SU-DHL-6 (cell line): ENCODE data around the gene GPR63.

Experiments
- H2AFZ ChIP-seq: fragments of 200-600 bp; sonication (generic); 2 replicates; pipeline ENCODE4 v1.6.1; 2014; ENCODE audit warnings: low read depth, mild to moderate bottlenecking, moderate library complexity, mixed read lengths, antibody characterized with exemption, low read length; ENCODE audit not compliant: severe bottlenecking
- H3F3A ChIP-seq: fragments of 200-600 bp; shearing (Covaris generic); 2 replicates; pipeline ENCODE4 v1.6.0; 2016; ENCODE audit warnings: antibody characterized with exemption, mild to moderate bottlenecking; ENCODE audit not compliant: insufficient read depth
- H3K27ac ChIP-seq: fragments of 200-600 bp; sonication (generic); 2 replicates; pipeline ENCODE4 v1.5.1; 2016; ENCODE audit warnings: low read depth, mild to moderate bottlenecking, low read length, moderate library complexity, mixed read lengths
- H3K27me3 ChIP-seq: fragments of 200-600 bp; sonication (generic), shearing (Covaris generic); 2 replicates; pipeline ENCODE4 v1.6.0; 2014; ENCODE audit warnings: mild to moderate bottlenecking, low read length
- H3K36me3 ChIP-seq: fragments of 200-600 bp; sonication (generic); 2 replicates; pipeline ENCODE4 v1.6.1; 2014; ENCODE audit warnings: mild to moderate bottlenecking, low read length, mixed read lengths
- H3K4me2 ChIP-seq: fragments of 300-600, 200-600 bp; shearing (Covaris generic), sonication (generic); 2 replicates; pipeline ENCODE4 v1.6.0; 2014; ENCODE audit warnings: low read length, low read depth, mild to moderate bottlenecking; ENCODE audit not compliant: poor library complexity, severe bottlenecking
- H3K4me3 ChIP-seq: fragments of 200-600 bp; sonication (generic); 2 replicates; pipeline ENCODE4 v1.5.1; 2014; ENCODE audit warnings: antibody characterized with exemption, low read length, mild to moderate bottlenecking, mixed read lengths; ENCODE audit not compliant: insufficient read depth, poor library complexity, severe bottlenecking
- H3K79me2 ChIP-seq: fragments of 200-600 bp; sonication (generic); 2 replicates; pipeline ENCODE4 v1.6.1; 2014; ENCODE audit warnings: mild to moderate bottlenecking, low read length, moderate library complexity; ENCODE audit not compliant: insufficient read depth
- H3K9ac ChIP-seq: fragments of 200-600 bp; sonication (generic); 2 replicates; pipeline ENCODE4 v1.7.0; 2014; ENCODE audit warnings: mild to moderate bottlenecking, low read length
- H3K9me2 ChIP-seq: fragments of 200-600 bp; sonication (generic); replicated peaks from 2 replicates; pipeline ENCODE4 v1.6.1; 2014; ENCODE audit warnings: low read length; ENCODE audit not compliant: insufficient read depth
- H3K9me3 ChIP-seq: fragments of 200-600 bp; sonication (generic); 2 replicates; pipeline ENCODE4 v1.6.1; 2014; ENCODE audit warnings: low read length, mixed read lengths; ENCODE audit not compliant: insufficient read depth
- H4K20me1 ChIP-seq: fragments of 200-600 bp; sonication (generic); 2 replicates; pipeline ENCODE4 v1.6.1; 2014; ENCODE audit warnings: low read depth, mild to moderate bottlenecking, antibody characterized with exemption, low read length, moderate library complexity, mixed read lengths
- EZH2phosphoT487 ChIP-seq: fragments of 200-600 bp; sonication (generic), shearing (Covaris generic); conservative IDR thresholded peaks from 2 replicates; pipeline ENCODE4 v1.6.1; 2018; ENCODE audit warnings: mild to moderate bottlenecking, antibody characterized with exemption, low read length, moderate library complexity, mixed read lengths
- TF ChIP-seq, protein P1 (sequence below): fragments of 200-600 bp; sonication (generic); IDR thresholded peaks from one replicate; pipeline ENCODE4 v1.5.1; 2017; ENCODE audit warnings: antibody characterized with exemption, mild to moderate bottlenecking, low read length, moderate library complexity; ENCODE audit not compliant: insufficient read depth, poor library complexity, severe bottlenecking

Gene GPR63

DNA sequence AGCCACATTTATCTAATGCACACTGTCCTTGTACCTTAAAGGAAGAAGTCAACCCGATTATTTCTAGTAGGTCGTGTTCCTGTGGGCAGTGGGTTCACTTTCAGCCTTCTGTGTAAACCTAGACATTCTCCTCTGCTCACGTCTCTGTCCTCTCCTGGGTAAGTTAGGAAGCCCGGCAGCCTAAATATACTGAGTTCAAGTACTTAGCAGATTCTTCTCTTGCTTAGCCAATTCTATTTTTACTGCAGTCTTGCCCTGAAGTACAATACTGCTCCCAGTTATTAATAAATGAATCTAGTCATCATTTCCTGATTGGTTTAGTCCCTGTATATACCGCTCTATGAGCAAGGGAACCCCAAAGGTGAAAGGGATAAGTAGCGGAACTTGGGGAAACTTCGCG lies 14.6 kb upstream of the GPR63 start:
- no peaks in the 10 kb centered on the region for H3F3A ChIP-seq
- no peaks in the 10 kb centered on the region for H3K36me3 ChIP-seq
- TF ChIP-seq, protein P1, sequence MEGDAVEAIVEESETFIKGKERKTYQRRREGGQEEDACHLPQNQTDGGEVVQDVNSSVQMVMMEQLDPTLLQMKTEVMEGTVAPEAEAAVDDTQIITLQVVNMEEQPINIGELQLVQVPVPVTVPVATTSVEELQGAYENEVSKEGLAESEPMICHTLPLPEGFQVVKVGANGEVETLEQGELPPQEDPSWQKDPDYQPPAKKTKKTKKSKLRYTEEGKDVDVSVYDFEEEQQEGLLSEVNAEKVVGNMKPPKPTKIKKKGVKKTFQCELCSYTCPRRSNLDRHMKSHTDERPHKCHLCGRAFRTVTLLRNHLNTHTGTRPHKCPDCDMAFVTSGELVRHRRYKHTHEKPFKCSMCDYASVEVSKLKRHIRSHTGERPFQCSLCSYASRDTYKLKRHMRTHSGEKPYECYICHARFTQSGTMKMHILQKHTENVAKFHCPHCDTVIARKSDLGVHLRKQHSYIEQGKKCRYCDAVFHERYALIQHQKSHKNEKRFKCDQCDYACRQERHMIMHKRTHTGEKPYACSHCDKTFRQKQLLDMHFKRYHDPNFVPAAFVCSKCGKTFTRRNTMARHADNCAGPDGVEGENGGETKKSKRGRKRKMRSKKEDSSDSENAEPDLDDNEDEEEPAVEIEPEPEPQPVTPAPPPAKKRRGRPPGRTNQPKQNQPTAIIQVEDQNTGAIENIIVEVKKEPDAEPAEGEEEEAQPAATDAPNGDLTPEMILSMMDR, result no peak
- no peak for TF ChIP-seq EZH2phosphoT487
- H3K9me3 ChIP-seq, result peaks cover under 1% of the 10 kb centered on the region; the same call in 1 of the 2 replicates
- H3K4me3 ChIP-seq, result no peak overlapping the region
- no peaks in the 10 kb centered on the region for H3K9me2 ChIP-seq
- no peak overlapping the region for H3K27ac ChIP-seq
- H3K4me2 ChIP-seq, result no peak overlapping the region
- H2AFZ ChIP-seq, result no peak overlapping the region
- no peaks in the 10 kb centered on the region for H4K20me1 ChIP-seq
- no peaks in the 10 kb centered on the region for H3K79me2 ChIP-seq
- no peaks in the 10 kb centered on the region for H3K27me3 ChIP-seq
- no peak overlapping the region for H3K9ac ChIP-seq

DNA sequence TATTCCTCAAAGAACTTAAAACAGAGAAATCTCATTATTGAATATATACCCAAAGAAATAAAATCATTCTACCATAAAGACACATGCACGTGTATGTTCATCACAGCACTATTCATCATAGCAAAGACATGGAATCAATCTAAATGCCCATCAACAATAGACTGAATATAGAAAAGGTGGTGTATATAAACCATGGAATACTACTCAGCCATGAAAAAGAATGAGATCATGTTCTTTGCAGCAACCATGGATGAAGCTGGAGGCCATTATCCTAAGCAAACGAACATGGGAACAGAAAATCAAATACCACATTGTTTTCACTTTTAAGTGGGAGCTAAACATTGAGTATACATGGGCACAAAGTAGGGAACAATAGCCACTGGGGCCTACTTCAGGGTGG lies 12.3 kb upstream of the GPR63 start:
- H4K20me1 ChIP-seq, result no peaks in the 10 kb centered on the region
- no peak overlapping the region for H2AFZ ChIP-seq
- H3K79me2 ChIP-seq, result no peaks in the 10 kb centered on the region
- no peak overlapping the region for H3K4me2 ChIP-seq
- H3K36me3 ChIP-seq, result no peaks in the 10 kb centered on the region
- H3K9me3 ChIP-seq, result peaks cover 6% of the 10 kb centered on the region; the same call in 1 of the 2 replicates
- no peak overlapping the region for H3K9ac ChIP-seq
- H3K27ac ChIP-seq, result no peak overlapping the region
- TF ChIP-seq EZH2phosphoT487, result no peak
- TF ChIP-seq, protein P1, result no peak
- no peaks in the 10 kb centered on the region for H3K9me2 ChIP-seq
- H3K4me3 ChIP-seq, result no peak overlapping the region
- H3F3A ChIP-seq, result no peaks in the 10 kb centered on the region
- H3K27me3 ChIP-seq, result no peaks in the 10 kb centered on the region

DNA sequence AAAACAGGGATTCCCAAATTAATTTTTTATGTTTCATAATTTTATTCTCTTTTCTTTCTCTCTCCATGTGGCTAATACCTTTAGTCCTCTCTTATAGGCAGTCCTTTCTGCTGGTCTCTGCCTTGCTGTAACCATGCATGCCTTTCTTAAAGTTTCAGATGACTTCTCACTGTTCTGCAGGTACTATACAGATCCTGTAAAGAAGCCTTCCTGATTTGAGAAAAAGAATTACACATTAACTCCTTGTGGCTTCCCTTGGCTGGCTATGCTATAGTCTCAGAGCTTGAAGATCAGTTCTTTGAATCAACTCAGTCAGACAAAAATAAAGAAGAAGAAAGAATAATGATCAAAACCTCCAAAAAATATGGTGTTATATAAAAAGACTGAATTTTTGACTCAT lies 7.3 kb upstream of the GPR63 start:
- Histone ChIP-seq H3F3A (no peaks in the 10 kb centered on the region), H3K9me2 (no peaks in the 10 kb centered on the region), H3K27me3 (no peaks in the 10 kb centered on the region), H3K9me3 (peaks cover 6% of the 10 kb centered on the region; the same call in 1 of the 2 replicates), H3K27ac (no peak overlapping the region), H3K4me2 (no peak overlapping the region), H4K20me1 (no peaks in the 10 kb centered on the region), H3K9ac (no peak overlapping the region), H3K4me3 (no peak overlapping the region), H3K79me2 (no peaks in the 10 kb centered on the region), H2AFZ (no peak overlapping the region), H3K36me3 (no peaks in the 10 kb centered on the region)
- TF ChIP-seq, protein P1, result no peak
- no peak for TF ChIP-seq EZH2phosphoT487
